Bronchial smooth muscle cell (primary cell): ENCODE data around the gene NUP43. TPM values are rescaled to one million over a fixed set of nuclear protein-coding genes. Genes with fewer than 3 reads are reported as not detected.

Source experiments
- total RNA-seq: library from RNA; depleted of rRNA; stranded (reverse); fragments of >200 nt; gene quantifications from 2 replicates; pipeline ENCODE4 v1.2.1, GENCODE V29; 2014

NUP43 gene
- total RNA-seq, result 12.0 and 14.5 TPM in 2 replicates

GRCh38 chr6:149746147-149746946 is at the start of gene NUP43:
TSS of gene NUP43 (minus strand) at chr6:149746529. CDS start at chr6:149746495, 34 bp downstream.

GRCh38 chr6:149749594-149750135 is 3.3 kb upstream of the NUP43 start, which contains the start of gene PCMT1:
TSS of gene PCMT1 (plus strand) at chr6:149749741. CDS start at chr6:149749902, 161 bp downstream.

GRCh38 chr6:149717588-149718458 is 28.5 kb downstream of the NUP43 start, which contains the start of gene LATS1:
TSS of gene LATS1 (minus strand) at chr6:149718101. CDS start at chr6:149702126, 15,975 bp downstream.

Other genes starting within 250 kb of the NUP43 start
- 23.5 and 32.5 TPM in 2 replicates for gene PPIL4, start 200.5 kb downstream of the NUP43 start, total RNA-seq
- 45.4 and 47.6 TPM in 2 replicates for gene GINM1, start 180.2 kb downstream of the NUP43 start, total RNA-seq
- gene KATNA1, start 97.8 kb downstream of the NUP43 start, total RNA-seq, result 32.9 and 41.8 TPM in 2 replicates
- gene LATS1, start 28.4 kb downstream of the NUP43 start, total RNA-seq, result 3.9 and 4.9 TPM in 2 replicates
- 75.0 and 92.0 TPM in 2 replicates for gene PCMT1, start 3.2 kb upstream of the NUP43 start, total RNA-seq
- 62.1 and 76.1 TPM in 2 replicates for gene LRP11, start 117.8 kb upstream of the NUP43 start, total RNA-seq
- 1.1 and 1.4 TPM in 2 replicates for gene RAET1E, start 151.6 kb upstream of the NUP43 start, total RNA-seq
- 6.1 and 10.5 TPM in 2 replicates for gene RAET1G, start 176.6 kb upstream of the NUP43 start, total RNA-seq
- gene ULBP2, start 195.5 kb upstream of the NUP43 start, total RNA-seq, result 1.9 and 2.9 TPM in 2 replicates
- 0.32 TPM in 1 of 2 replicates, not detected in the other for gene ULBP1, start 217.4 kb upstream of the NUP43 start, total RNA-seq